Measurements from ENCODE around the gene TBC1D21.
"Not testable (repeated sequence)": the region's sequence is repeated elsewhere in the genome, so short reads cannot be mapped to it uniquely, and the experiment has no call there.

Gene TBC1D21

GRCh38 chr15:73930790-73931281 is 57.5 kb downstream of the TBC1D21 start:
- DNase-seq = peak; percentile 73

DNA sequence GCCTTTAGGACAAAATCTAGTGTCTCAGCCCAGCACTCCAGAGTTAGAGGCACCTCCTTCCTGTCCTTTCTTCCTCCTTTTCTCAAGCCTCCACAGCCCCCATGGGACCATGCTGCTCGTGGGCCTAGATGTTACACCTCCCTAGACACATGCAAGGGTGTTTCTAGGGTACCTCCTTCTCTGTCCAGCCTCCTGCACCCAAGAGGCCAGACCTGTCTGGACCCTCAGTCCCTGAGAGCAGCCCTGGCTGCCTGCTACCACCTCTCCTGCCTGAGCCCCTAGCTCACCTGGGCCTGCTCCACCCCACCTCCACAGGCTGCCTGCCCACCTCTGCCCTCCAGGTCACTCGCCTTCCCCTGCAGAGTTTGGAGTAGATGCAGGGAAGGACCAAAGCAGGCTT is 58.1 kb downstream of the TBC1D21 start:
- no peak for DNase-seq

GRCh38 chr15:73932381-73933191 is 59.2 kb downstream of the TBC1D21 start:
- no peak for DNase-seq

DNA sequence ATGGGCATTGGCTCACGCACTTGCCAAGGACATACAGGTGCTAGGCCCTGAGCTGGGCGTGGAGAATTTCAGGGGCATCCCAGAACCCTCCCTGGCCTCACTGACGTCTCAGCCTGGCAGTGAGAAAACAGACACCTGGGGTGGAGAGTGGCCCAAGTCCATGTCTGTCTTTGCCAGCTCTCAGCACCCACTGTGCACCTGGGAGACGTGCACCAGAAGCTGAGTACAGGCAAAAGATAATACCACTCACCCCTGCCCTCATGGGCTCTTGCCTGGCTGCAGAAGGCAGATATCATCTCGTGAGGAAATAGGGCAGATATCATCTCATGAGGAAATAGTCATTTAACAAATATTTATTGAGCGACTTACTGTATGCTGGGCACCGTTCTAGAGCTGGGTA is 60.9 kb downstream of the TBC1D21 start:
- no peak for DNase-seq

GRCh38 chr15:73935547-73935946 is 62.2 kb downstream of the TBC1D21 start:
- no peak for DNase-seq

DNA sequence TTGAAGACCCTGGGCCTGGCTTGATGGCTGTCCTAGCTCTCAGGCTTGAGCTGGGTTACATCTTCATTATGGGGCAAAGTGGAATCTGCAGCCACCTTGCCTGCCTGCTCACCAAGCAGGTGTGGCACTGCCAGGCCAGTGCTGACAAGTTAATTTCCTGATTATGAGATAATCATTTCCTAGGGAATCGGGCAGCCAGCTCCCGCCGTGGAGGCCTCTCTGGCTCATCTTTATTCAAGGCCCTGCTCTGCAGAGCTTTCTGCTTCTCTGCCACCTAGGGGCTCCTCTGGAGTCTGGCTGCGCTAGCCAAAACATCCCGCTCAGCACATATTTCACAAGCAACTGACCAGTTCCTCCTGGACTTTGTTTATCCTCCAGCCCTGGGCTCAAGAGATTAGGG is 62.8 kb downstream of the TBC1D21 start:
- no peak for DNase-seq

DNA sequence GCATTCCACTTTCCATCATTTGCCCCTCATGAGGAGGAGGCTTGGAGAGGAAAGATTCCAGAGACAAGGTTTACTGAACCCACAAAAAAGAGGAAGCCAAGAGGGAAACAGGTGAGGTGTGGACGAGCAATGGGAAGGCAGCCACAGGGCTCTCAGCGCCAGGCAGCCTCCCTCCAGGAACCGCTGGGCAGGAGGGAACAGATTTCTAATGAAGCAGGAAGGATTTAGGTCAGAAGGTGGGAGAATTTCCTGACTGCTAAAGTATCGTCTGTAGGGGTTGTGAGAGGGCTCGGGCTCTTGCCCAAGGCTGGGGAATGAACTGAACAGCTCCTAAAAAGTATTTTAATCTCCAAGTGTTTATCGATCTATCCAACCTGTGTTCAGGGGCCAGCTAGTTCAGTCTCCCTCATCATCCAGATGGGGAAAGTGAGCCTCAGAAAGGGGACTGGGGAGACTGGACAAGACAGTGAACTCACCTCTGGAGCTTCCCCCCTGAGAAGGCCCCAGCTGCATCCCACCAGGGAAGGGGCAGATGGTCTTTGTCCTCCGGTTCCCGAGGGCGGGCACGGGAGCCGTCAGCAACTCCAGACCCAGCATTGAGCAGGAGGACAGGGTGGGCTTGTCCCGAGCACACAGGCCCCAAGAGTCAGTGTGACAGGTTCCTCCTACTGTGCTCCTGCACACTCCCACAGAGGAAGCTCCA is 63.4 kb downstream of the TBC1D21 start:
- DNase-seq = no peak

DNA sequence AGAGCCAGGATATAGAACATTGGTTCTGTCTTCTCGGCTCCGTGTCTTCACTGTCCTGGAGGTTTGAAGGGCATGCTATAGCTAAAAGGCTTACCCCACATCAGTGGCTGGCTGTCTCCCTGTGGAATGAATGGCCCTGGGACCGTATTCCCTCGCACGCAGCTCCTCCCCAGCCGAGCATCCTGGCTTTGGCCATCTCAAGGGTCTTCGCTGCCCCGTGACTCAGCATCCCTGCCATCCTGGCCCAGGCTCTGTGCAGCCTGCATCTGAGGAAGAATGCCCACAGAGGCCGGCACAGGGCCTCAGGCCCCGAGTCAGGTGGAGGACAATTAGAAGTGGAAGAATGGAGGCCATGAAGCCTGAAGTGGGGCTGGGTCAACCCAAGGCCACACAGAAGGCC is 63.9 kb downstream of the TBC1D21 start:
- no peak for DNase-seq

DNA sequence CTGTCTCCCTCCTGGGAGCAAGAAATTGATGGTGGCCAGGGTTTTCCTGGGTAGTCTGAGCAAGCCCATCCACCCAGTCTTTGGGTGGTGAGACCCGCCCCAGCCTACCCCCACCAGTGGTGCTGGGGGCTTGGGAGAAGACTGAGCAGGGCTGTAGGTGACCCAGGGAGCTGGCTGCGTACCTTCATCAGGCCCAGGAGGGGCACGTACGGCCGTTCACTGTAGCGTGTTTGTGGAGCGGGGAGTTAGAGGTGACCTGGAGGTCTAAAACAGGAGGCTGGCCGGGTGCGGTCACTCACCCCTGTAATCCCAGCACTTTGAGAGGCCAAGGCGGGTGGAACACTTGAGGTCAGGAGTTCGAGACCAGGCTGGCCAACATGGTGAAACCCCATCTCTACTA is 64.4 kb downstream of the TBC1D21 start:
- DNase-seq = no peak

GRCh38 chr15:73938516-73938915 is 65.2 kb downstream of the TBC1D21 start:
- not testable (repeated sequence) for DNase-seq
